ENCODE data around the gene FSTL1. TPM values are rescaled to one million over a fixed set of nuclear protein-coding genes. Genes with fewer than 3 reads are reported as not detected.

The FSTL1 gene
- total and polyA plus RNA-seq, 2 experiments from 2014 or later: 50.8 to 258 TPM

DNA sequence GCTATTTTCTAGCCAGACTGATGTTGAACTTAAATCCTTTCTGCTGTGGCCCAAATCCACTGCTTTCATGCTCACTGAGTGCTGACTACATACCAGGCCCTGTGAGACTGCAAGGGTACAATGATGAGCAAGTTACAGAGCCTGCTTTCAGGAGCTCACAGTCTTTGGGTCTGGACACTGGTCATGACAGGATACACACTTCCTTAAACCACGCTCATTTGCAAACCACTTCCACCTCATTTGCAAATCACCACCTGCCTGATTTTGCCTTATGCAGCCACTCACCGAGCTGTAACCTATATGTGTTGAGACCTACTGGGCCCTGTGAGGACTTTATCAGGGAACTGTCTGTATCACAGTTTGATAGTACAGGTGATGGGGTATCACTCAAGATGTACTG, 51.4 kb downstream of the FSTL1 start:
- no peak for ATAC-seq
- Histone ChIP-seq H4K20me1 (replicated peaks; ENCODE audit: insufficient read depth) (no peaks in the 10 kb centered on the region), H3K27me3 (ENCODE audit: insufficient read depth) (no peaks in the 10 kb centered on the region), H2AFZ (no peak overlapping the region), H3K4me3 (no peak overlapping the region), H3K4me2 (no peak overlapping the region), H3K79me2 (replicated peaks; ENCODE audit: insufficient read depth) (no peaks in the 10 kb centered on the region), H3K27ac (ENCODE audit: low read depth) (no peak overlapping the region), H3K36me3 (ENCODE audit: insufficient read depth) (peaks cover 62% of the 10 kb centered on the region), H3K9me2 (ENCODE audit: insufficient read depth) (no peaks in the 10 kb centered on the region), H3K4me1 (ENCODE audit: insufficient read depth) (no peaks in the 10 kb centered on the region), H3F3A (replicated peaks; ENCODE audit: low read depth) (no peaks in the 10 kb centered on the region)
- H3K36me3 Mint-ChIP-seq (ENCODE audit: low read depth): peaks cover 83% of the 10 kb centered on the region
- H3K4me1 Mint-ChIP-seq: no peaks in the 10 kb centered on the region
- DNase-seq (ENCODE audit: low spot score): no peak
- H3K9me3 Mint-ChIP-seq: no peaks in the 10 kb centered on the region; the same call in 2 of the 3 replicates
- no peak overlapping the region for H3K27ac Mint-ChIP-seq
- no peak overlapping the region for H3K4me3 Mint-ChIP-seq
- TF ChIP-seq ZNF114 (CRISPR knock-in tag; IDR thresholded peaks at IDR 0.05) (no peak), ZNF331 (CRISPR knock-in tag; IDR thresholded peaks at IDR 0.05; ENCODE audit: low read depth) (no peak), POLR2AphosphoS5 (IDR thresholded peaks at IDR 0.05; ENCODE audit: low read depth) (no peak), JUNB (IDR thresholded peaks at IDR 0.05; ENCODE audit: unreplicated experiment) (no peak), EZH2phosphoT487 (IDR thresholded peaks at IDR 0.05; ENCODE audit: unreplicated experiment) (no peak), STAT1 (IDR thresholded peaks at IDR 0.05; ENCODE audit: unreplicated experiment) (no peak), ZNF462 (CRISPR knock-in tag; IDR thresholded peaks at IDR 0.05) (no peak), CREB1 (CRISPR knock-in tag; IDR thresholded peaks at IDR 0.05; ENCODE audit: low read depth) (no peak)
- TF ChIP-seq, protein P1, sequence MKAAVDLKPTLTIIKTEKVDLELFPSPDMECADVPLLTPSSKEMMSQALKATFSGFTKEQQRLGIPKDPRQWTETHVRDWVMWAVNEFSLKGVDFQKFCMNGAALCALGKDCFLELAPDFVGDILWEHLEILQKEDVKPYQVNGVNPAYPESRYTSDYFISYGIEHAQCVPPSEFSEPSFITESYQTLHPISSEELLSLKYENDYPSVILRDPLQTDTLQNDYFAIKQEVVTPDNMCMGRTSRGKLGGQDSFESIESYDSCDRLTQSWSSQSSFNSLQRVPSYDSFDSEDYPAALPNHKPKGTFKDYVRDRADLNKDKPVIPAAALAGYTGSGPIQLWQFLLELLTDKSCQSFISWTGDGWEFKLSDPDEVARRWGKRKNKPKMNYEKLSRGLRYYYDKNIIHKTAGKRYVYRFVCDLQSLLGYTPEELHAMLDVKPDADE (IDR thresholded peaks at IDR 0.05): no peak
- TF ChIP-seq, protein P2, sequence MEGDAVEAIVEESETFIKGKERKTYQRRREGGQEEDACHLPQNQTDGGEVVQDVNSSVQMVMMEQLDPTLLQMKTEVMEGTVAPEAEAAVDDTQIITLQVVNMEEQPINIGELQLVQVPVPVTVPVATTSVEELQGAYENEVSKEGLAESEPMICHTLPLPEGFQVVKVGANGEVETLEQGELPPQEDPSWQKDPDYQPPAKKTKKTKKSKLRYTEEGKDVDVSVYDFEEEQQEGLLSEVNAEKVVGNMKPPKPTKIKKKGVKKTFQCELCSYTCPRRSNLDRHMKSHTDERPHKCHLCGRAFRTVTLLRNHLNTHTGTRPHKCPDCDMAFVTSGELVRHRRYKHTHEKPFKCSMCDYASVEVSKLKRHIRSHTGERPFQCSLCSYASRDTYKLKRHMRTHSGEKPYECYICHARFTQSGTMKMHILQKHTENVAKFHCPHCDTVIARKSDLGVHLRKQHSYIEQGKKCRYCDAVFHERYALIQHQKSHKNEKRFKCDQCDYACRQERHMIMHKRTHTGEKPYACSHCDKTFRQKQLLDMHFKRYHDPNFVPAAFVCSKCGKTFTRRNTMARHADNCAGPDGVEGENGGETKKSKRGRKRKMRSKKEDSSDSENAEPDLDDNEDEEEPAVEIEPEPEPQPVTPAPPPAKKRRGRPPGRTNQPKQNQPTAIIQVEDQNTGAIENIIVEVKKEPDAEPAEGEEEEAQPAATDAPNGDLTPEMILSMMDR (conservative IDR thresholded peaks at IDR 0.05; ENCODE audit: low read depth in 2 of 2): no peak
- peaks cover 2% of the 10 kb centered on the region for H3K27me3 Mint-ChIP-seq (ENCODE audit: insufficient read depth, low read depth, poor library complexity)

All from GM23338 (cell line).